ENCODE results near the gene CEP85. TPM values are rescaled to one million over a fixed set of nuclear protein-coding genes. Genes with fewer than 3 reads are reported as not detected.

CEP85 gene
- total and polyA plus RNA-seq, 9 of the 15 experiments (the other 6 are each of a cell fraction or from before 2014, with no cell fraction given) = 42.1 to 140 (median 92.6) TPM

DNA sequence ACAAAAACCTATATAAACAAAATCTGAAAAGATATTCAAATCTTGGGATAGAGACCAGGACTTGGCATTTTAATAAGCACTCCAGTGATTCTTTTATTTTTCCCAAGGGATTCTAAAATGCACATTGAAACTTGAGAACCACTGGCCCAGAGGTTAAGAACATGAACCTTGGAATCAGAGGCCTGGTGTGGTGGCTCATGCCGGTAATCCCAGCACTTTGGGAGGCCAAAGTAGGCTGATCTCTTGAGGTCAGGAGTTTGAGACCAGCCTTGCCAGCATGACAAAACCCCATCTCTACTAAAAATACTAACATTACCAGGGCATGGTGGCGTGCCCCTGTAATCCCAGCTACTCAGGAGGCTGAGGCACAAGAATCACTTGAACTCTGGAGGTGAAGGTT lies 12.9 kb upstream of the CEP85 start:
- H3K27me3 ChIP-seq (ENCODE audit: control insufficient read depth in 2 of 2, insufficient read depth in 2 of 2, low read length in 2 of 2) = 0 out of 5 replicates have a peak, but pooled peaks cover 0 to under 1% of the 10 kb centered on the region in 2 experiments
- no peaks in the 10 kb centered on the region for H3K9me3 ChIP-seq (replicated peaks; ENCODE audit: control insufficient read depth, insufficient read depth, low read depth, low read length)
- H3K4me2 ChIP-seq (ENCODE audit: insufficient read depth, low read length) = no peak overlapping the region
- H3K9ac ChIP-seq (ENCODE audit: insufficient read depth in 1 of 2, low read depth in 2 of 2, low read length in 2 of 2) = no peak overlapping the region
- intact Hi-C loops (cut with micrococcal nuclease) (no loop called here), in situ Hi-C loops (cut with MboI) (no loop called here)
- H3K27ac ChIP-seq (ENCODE audit: extremely low read depth, low read depth, low read length) = no peak overlapping the region
- no TSS peak for BruUV-seq (replicated peaks)
- H3K4me3 ChIP-seq = no peak overlapping the region
- CTCF ChIA-PET (ENCODE audit: low intra/inter-chr PET ratio) = no interaction called here
- no peak overlapping the region for H2AFZ ChIP-seq (ENCODE audit: low read depth, low read length)
- FAIRE-seq = no peak
- H3K79me2 ChIP-seq (ENCODE audit: control insufficient read depth, insufficient read depth, low read length) = no peaks in the 10 kb centered on the region
- 62% methylated on average over 2 of the region's 2 CpGs for WGBS (ENCODE audit: insufficient coverage, low coverage, missing lambda C conversion rate)
- no peak for DNase-seq (ENCODE audit: extremely low read depth in 1 of 4, low spot score in 3 of 4)
- H3K9me1 ChIP-seq (ENCODE audit: control insufficient read depth, insufficient read depth, low read length) = no peaks in the 10 kb centered on the region
- TF ChIP-seq ZNF778 (CRISPR knock-in tag; IDR thresholded peaks at IDR 0.05) = no peak
- no peak for TF ChIP-seq STAT6 (CRISPR knock-in tag; IDR thresholded peaks at IDR 0.05)
- TF ChIP-seq, protein P1, sequence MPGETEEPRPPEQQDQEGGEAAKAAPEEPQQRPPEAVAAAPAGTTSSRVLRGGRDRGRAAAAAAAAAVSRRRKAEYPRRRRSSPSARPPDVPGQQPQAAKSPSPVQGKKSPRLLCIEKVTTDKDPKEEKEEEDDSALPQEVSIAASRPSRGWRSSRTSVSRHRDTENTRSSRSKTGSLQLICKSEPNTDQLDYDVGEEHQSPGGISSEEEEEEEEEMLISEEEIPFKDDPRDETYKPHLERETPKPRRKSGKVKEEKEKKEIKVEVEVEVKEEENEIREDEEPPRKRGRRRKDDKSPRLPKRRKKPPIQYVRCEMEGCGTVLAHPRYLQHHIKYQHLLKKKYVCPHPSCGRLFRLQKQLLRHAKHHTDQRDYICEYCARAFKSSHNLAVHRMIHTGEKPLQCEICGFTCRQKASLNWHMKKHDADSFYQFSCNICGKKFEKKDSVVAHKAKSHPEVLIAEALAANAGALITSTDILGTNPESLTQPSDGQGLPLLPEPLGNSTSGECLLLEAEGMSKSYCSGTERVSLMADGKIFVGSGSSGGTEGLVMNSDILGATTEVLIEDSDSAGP (CRISPR knock-in tag; IDR thresholded peaks at IDR 0.05) = no peak
- no peak for TF ChIP-seq TAF1 (IDR thresholded peaks at IDR 0.05; ENCODE audit: control insufficient read depth, extremely low read depth, insufficient read depth, low read length, severe bottlenecking)
- TF ChIP-seq, protein P2, sequence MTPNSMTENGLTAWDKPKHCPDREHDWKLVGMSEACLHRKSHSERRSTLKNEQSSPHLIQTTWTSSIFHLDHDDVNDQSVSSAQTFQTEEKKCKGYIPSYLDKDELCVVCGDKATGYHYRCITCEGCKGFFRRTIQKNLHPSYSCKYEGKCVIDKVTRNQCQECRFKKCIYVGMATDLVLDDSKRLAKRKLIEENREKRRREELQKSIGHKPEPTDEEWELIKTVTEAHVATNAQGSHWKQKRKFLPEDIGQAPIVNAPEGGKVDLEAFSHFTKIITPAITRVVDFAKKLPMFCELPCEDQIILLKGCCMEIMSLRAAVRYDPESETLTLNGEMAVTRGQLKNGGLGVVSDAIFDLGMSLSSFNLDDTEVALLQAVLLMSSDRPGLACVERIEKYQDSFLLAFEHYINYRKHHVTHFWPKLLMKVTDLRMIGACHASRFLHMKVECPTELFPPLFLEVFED (CRISPR knock-in tag; conservative IDR thresholded peaks at IDR 0.05) = no peak
- H3K4me1 ChIP-seq (replicated peaks in 1 of 2; ENCODE audit: control insufficient read depth in 2 of 2, insufficient read depth in 2 of 2, low read length in 2 of 2) = peaks cover 0 to 24% of the 10 kb centered on the region in 2 experiments; a peak in 3 of 5 replicates
- POLR2A ChIA-PET = interaction anchor here (0.7 to 3.0 kb wide), 4 partner anchors 8 to 44 kb away, joined by 4 to 14 read pairs (median 6); partner anchors contain the start of gene CEP85
- ATAC-seq = no peak
- no peaks in the 10 kb centered on the region for H4K20me1 ChIP-seq (replicated peaks; ENCODE audit: control insufficient read depth, insufficient read depth, low read length)
- no peaks in the 10 kb centered on the region for H3K36me3 ChIP-seq (ENCODE audit: control insufficient read depth, insufficient read depth, low read length)

All from K562 (cell line).